ENCODE results near the gene FAM151B. TPM values are rescaled to one million over a fixed set of nuclear protein-coding genes. Genes with fewer than 3 reads are reported as not detected.
"Not testable (repeated sequence)": the region's sequence is repeated elsewhere in the genome, so short reads cannot be mapped to it uniquely, and the experiment has no call there.

FAM151B gene, protein sequence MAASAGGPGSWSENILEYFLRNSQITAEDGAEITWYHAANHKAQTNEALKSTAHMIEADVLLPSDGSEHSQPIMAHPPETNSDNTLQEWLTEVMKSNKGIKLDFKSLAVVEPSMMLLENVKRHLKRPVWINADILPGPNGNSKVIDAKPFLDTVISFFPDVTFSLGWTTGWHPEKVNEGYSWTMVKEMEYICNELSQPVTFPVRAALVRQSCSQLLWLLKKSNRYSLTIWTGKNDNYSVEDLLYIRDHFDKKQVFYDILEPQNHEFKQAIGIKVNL
- polyA plus RNA-seq (ENCODE audit: low read depth in 6 of 6), result not detected

DNA sequence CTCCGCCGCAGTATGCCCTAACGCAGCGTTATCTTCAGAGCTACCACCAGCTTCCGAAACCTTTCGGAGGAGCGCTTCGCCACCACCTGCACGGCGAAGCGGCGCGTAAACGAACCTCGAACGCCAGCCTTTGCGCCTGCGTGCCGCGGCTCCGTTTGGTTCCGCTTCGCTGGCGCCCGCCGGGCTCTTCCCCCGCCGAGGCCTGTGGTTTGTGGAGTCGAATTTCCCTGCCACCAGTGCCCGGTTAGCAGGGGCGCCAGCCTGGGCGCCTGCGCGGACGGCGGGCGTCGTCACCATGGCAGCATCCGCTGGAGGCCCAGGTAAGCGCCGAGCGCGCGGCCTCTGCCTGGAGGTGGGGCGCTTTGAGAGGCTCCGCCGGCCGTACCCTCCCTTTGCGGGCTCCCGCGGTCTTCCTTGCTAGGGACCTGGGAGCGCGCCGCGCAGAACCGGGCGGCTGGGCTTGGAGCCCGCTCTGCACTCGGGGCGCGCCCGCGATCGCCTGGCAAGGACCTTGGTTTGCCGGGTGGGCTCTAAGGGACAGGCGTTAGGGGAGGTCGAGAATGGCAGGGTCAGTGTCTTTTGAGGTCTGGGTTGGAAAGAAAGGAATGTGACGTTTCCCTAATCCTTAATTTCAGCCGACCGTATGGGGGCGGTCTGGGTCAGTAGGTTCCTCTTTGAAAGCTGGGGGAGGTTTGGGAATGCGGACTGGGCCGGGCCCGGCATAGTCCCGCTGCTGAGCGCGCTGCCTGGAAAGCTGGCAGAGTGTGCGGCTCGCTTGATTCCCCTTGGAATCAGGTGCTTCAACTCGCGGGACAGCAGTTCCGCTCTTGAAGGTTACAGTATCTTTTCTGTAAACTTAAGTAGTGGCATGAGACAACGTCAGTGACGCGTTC lies at the start of gene FAM151B:
TSS of gene FAM151B (plus strand) at position 272 of the 893 bp plus-strand sequence. CDS start at position 296, 24 bp downstream.
- DNase-seq (peak; percentile 51), ATAC-seq (ENCODE audit: low read depth in 2 of 2) (peak; percentile 84 to 89)
- H3K4me1 Mint-ChIP-seq, result peaks cover 7 to 12% (median 8%) of the 10 kb centered on the region in 3 donors
- H3K36me3 Mint-ChIP-seq, result peaks cover 5 to 18% of the 10 kb centered on the region in 2 donors
- peak within 1 kb of the TSS in 4 of 6 donors; percentile 38 to 83 (median 64) for H3K27ac Mint-ChIP-seq
- H3K27me3 Mint-ChIP-seq, result peaks cover 10 to 31% (median 23%) of the 10 kb centered on the region in 3 donors
- H3K4me3 Mint-ChIP-seq, result peak within 1 kb of the TSS; percentile 69 to 92 (median 86)
- H3K9me3 Mint-ChIP-seq, result peaks cover 2 to 21% (median 14%) of the 10 kb centered on the region in 7 donors

DNA sequence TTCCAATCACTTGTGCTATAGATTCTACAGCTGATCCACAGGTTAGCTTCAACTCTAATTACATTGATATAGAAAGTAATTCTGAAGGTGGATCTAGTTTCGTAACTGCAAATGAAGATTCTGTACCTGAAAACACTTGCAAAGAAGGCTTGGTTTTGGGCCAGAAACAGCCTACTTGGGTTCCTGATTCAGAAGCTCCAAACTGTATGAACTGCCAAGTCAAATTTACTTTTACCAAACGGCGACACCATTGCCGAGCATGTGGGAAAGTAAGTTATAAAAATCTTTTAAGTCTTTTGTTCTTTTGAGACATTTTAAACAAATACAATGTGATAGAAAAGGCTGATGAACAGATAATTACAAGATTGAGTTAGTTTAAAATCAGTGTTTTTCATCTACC lies 49.2 kb upstream of the FAM151B start:
- Mint-ChIP-seq H3K27me3 (no peaks in the 10 kb centered on the region), H3K36me3 (peaks cover 26 to 42% of the 10 kb centered on the region in 2 donors)
- no peak for ATAC-seq (ENCODE audit: low read depth in 2 of 2)

DNA sequence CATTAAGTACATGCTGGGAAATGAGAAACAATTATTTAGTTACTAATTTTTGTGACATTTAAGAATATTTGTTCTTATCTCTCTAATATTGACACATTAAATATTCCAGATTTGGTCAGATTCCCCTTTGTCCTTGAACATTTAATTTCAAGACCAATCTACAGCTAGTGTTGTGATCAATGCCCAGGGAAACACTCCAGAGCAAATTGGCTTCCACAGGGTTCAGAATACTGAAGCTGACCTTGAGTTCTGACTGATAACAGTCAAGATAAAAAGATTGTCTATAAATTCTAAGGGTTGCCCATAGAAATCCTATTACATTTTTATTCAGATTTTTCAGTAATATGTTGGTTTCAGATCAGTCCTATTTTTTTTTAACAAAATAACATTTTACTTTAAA lies 48.7 kb upstream of the FAM151B start:
- Mint-ChIP-seq H3K27ac (no peak overlapping the region), H3K36me3 (peaks cover 26 to 42% of the 10 kb centered on the region in 2 donors), H3K9me3 (peaks cover 0 to 6% (median 0%) of the 10 kb centered on the region in 7 donors), H3K27me3 (no peaks in the 10 kb centered on the region), H3K4me1 (peaks cover 0 to 5% (median 3%) of the 10 kb centered on the region in 3 donors), H3K4me3 (no peak overlapping the region)
- DNase-seq (no peak), ATAC-seq (ENCODE audit: low read depth in 2 of 2) (no peak)

More for the DNA sequence above, 49.2 kb upstream of the FAM151B start:
- Mint-ChIP-seq H3K4me1 (peaks cover 0 to 5% (median 3%) of the 10 kb centered on the region in 3 donors), H3K9me3 (peaks cover 0 to 6% (median 0%) of the 10 kb centered on the region in 7 donors), H3K4me3 (no peak overlapping the region), H3K27ac (no peak overlapping the region)
- DNase-seq, result no peak

DNA sequence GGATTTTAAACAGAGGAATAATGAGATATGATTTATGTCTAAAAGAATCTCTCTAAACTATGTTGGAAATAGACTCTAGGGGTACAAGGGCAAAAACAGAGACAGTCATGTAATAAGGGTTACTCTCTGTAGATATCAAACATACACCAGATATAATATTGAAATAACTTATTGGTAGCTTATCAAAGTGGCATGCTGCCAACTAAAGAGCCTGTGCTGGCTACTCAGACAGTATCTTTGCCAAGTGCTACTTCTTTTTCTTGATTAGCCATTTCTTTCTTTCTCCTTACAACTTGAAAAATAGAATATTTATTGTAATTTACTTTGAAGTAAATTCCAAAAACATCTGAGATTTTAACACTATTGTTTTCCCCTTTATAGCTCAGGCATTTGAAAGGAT lies 45.2 kb upstream of the FAM151B start:
- no peak for DNase-seq
- Mint-ChIP-seq H3K27ac (no peak overlapping the region), H3K9me3 (no peaks in the 10 kb centered on the region), H3K27me3 (no peaks in the 10 kb centered on the region), H3K4me1 (peaks cover 0 to 8% (median 4%) of the 10 kb centered on the region in 3 donors), H3K36me3 (peaks cover 19 to 25% of the 10 kb centered on the region in 2 donors), H3K4me3 (no peak overlapping the region)
- no peak for ATAC-seq (ENCODE audit: low read depth in 2 of 2)

DNA sequence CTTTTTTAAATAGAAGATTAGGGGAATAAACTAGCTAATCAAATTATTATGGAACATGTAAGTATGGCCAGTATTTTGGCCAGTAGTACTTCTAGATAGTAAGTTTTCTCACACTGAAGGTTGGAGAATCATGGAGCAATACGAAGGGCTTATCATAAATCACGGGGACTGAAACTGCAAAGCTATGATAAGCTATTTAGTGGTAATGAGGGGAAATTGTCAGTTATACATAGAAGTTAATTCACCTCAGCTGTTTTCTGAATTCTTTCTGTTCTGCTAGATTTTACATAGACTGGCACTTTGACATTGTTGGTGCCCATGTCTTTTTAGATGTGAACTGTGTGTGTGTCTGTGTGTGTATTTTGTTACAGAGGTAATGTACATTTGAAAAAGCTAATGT lies 34.5 kb upstream of the FAM151B start:
- Mint-ChIP-seq H3K27ac (peak overlapping the region in 1 of 6 donors; percentile 20), H3K4me1 (no peaks in the 10 kb centered on the region), H3K4me3 (no peak overlapping the region), H3K27me3 (no peaks in the 10 kb centered on the region), H3K9me3 (no peaks in the 10 kb centered on the region), H3K36me3 (peaks cover 6 to 60% of the 10 kb centered on the region in 2 donors)
- ATAC-seq (ENCODE audit: low read depth in 2 of 2) (no peak), DNase-seq (no peak)

DNA sequence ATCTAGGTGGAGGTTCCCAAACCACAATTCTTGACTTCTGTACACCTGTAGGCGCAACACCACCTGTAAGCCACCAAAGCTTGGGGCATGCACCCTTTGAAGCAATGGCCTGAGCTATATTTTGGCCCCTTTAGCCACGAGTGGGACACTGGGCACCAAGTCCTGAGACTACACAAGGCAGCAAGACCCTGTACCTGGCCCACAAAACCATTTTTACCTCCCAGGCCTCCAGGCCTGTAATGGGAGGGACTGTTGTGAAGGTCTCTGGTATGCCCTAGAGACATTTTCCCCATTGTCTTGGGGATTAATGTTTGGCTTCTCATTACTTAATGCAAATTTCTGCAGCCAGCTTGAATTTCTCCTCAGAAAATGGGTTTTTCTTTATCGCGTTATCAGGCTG lies 24.6 kb upstream of the FAM151B start:
- no peaks in the 10 kb centered on the region for H3K4me1 Mint-ChIP-seq
- no peak for DNase-seq
- H3K4me3 Mint-ChIP-seq, result peak overlapping the region in 1 of 8 donors; percentile 42
- peaks cover 77 to 84% of the 10 kb centered on the region in 2 donors for H3K36me3 Mint-ChIP-seq
- H3K27me3 Mint-ChIP-seq, result no peaks in the 10 kb centered on the region
- H3K27ac Mint-ChIP-seq, result no peak overlapping the region
- no peak for ATAC-seq (ENCODE audit: low read depth in 2 of 2)
- H3K9me3 Mint-ChIP-seq, result peaks cover 6 to 46% (median 36%) of the 10 kb centered on the region in 7 donors

DNA sequence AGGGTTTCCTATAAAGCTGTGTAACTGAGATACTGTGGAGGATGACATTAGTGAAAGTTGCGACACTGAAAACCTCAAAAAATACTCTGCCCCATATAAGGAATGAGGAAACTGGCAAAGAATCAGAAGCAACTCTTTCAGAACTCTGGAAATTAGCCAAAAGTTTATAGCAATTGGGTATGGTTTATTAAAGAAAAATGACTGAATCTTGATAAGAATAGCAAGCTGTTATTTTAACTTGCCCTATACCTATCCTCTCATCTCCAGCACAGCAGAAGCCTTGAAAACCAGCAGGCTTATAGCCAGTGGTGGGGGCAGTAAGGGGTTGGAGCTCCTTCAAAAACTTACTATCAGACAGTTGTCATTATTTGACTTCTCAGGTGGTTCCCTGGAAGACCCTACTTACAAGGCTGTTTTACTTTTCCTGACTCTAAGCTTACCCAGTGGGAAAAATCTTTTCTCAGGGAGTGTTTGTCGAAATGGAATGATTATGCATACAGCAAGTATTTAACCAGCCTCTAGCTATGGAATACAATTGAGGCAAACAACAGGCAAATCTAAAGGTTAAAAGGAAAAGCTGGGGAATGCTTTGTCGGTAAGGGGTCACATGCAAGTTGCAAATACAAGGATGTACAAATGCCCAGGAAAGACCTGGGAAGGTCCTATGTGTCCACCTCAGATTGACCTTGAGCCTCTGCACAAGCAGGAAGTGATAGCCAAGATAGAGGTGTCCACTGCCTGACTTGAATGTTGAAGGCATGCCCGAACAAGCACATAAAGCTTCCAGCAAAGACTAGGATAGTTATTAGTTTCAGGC lies 21.0 kb upstream of the FAM151B start:
- Mint-ChIP-seq H3K27ac (no peak overlapping the region), H3K36me3 (peaks cover 81 to 84% of the 10 kb centered on the region in 2 donors), H3K9me3 (peaks cover 11 to 64% (median 54%) of the 10 kb centered on the region in 7 donors), H3K4me3 (no peak overlapping the region), H3K4me1 (no peaks in the 10 kb centered on the region), H3K27me3 (no peaks in the 10 kb centered on the region)
- ATAC-seq (ENCODE audit: low read depth in 2 of 2) (no peak), DNase-seq (no peak)

DNA sequence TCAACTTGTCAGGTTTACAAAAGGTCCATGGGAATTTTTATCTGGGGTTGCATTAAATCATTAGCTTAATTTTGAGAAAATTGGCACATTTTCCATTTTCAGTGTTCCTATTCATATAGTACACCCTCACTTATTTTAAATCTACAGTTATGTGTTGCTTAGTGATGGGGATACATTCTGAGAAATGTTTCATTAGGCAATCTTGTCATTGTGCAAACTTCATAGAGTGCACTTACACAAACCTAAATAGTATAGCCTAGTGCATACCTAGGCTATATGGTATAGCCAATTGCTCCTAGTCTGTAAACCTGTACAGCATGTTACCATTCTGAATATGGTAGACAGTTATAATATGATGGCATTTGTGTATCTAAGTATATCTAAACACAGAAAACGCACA lies 19.8 kb upstream of the FAM151B start:
- no peaks in the 10 kb centered on the region for H3K27me3 Mint-ChIP-seq
- peaks cover 15 to 57% (median 44%) of the 10 kb centered on the region in 7 donors for H3K9me3 Mint-ChIP-seq
- H3K4me3 Mint-ChIP-seq, result no peak overlapping the region
- no peak overlapping the region for H3K27ac Mint-ChIP-seq
- ATAC-seq (ENCODE audit: low read depth in 2 of 2) (no peak), DNase-seq (no peak)
- H3K36me3 Mint-ChIP-seq, result peaks cover 75 to 81% of the 10 kb centered on the region in 2 donors
- no peaks in the 10 kb centered on the region for H3K4me1 Mint-ChIP-seq

DNA sequence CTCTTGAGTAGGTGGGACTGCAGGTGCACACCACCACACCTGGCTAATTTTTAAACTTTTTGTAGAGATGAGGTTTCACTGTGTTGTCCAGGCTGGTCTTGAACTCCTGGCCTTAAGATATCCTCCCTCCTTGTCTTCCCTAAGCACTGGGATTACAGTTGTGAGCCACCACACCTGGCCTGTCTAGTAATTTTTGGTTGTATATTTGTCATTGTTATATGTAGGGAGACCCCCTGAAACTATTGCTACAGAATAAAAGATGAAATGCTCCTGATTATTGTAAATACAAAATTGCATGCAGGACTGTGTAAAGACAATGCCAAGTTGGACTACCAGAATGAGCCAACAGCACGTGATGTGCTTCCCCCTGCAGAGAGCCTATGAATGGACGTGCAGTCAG lies 17.3 kb upstream of the FAM151B start:
- peaks cover 74 to 78% of the 10 kb centered on the region in 2 donors for H3K36me3 Mint-ChIP-seq

DNA sequence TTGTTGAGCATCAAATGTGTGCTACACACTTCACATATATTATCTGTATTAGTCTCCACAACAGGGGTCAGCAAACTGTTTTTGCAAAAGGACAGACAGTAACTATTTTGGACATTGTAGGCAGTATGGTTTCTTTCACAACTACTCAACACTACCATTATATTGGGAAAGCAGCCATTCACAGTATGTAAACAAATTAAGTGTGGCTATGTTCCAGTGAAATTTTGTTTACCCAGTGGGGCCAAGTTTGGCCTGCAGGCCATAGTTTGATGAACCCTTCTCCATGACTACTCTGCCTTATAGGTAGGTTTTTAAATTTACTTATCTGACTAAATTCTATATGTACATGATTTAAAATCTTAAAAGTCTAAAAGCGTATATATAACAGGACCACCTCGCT lies 13.0 kb upstream of the FAM151B start:
- Mint-ChIP-seq H3K27ac (no peak overlapping the region), H3K4me3 (no peak overlapping the region), H3K36me3 (peaks cover 46% of the 10 kb centered on the region in 2 donors), H3K27me3 (no peaks in the 10 kb centered on the region), H3K9me3 (peaks cover 3 to 24% (median 17%) of the 10 kb centered on the region in 7 donors), H3K4me1 (no peaks in the 10 kb centered on the region)
- DNase-seq, result no peak
- no peak for ATAC-seq (ENCODE audit: low read depth in 2 of 2)

More for the DNA sequence above, 17.3 kb upstream of the FAM151B start:
- H3K4me1 Mint-ChIP-seq; ATAC-seq (ENCODE audit: low read depth in 2 of 2); DNase-seq; H3K27ac Mint-ChIP-seq; H3K27me3 Mint-ChIP-seq: not testable (repeated sequence)
- peak overlapping the region in 1 of 8 donors; percentile 63 for H3K4me3 Mint-ChIP-seq
- H3K9me3 Mint-ChIP-seq, result peaks cover 9 to 38% (median 25%) of the 10 kb centered on the region in 7 donors

DNA sequence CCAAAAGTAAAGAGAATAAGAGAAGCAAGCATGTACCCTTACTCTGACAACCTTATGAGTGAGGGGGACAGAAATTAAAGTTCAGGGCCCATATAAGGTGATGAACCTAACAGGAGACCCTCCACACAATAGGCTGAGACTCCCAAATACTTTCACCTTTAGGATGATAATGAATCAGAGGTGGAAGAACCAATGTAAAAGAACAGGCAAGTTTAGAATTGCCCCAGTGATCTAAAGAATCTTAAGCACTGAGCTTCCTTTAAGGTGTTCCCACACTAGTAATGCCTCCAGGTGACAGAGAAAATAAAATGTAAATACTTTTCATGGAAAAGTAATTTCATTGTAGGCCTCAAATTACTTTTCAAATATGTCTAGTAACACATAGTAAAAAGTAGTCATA lies 8.2 kb upstream of the FAM151B start:
- Mint-ChIP-seq H3K27ac (no peak overlapping the region), H3K36me3 (peaks cover 22 to 39% of the 10 kb centered on the region in 2 donors), H3K27me3 (peaks cover 0 to 5% (median 3%) of the 10 kb centered on the region in 3 donors), H3K4me1 (no peaks in the 10 kb centered on the region), H3K4me3 (no peak overlapping the region), H3K9me3 (peaks cover 10 to 43% (median 32%) of the 10 kb centered on the region in 7 donors)
- no peak for DNase-seq
- no peak for ATAC-seq (ENCODE audit: low read depth in 2 of 2)

DNA sequence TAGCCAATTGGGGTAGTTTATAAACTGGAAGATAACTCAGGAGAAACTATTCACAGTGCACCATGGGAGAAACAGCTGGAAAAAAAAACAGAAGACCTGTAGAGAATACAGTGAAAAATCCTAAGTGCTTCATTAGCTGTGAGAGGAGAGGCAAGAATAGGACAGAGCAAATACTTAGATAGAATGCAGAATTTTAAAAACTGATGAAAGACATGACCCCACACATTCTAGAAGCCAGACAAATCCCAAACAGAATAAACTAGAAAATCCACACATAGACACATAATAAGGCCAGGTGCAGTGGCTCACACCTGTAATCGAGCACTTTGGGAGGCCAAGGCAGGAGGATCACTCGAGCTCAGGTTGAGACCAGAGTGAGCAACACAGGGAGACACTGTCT lies 7.5 kb upstream of the FAM151B start:
- Mint-ChIP-seq H3K9me3 (peaks cover 10 to 49% (median 32%) of the 10 kb centered on the region in 7 donors), H3K27me3 (peaks cover 3 to 11% (median 10%) of the 10 kb centered on the region in 3 donors), H3K4me3 (no peak overlapping the region), H3K4me1 (no peaks in the 10 kb centered on the region), H3K27ac (peak overlapping the region in 1 of 6 donors; percentile 37), H3K36me3 (peaks cover 16 to 39% of the 10 kb centered on the region in 2 donors)
- ATAC-seq (ENCODE audit: low read depth in 2 of 2) (no peak), DNase-seq (no peak)
